Omental fat pad (tissue), 4 donors: ENCODE results near the gene CEP295NL. TPM values are rescaled to one million over a fixed set of nuclear protein-coding genes. Genes with fewer than 3 reads are reported as not detected.

Experiments used
- ATAC-seq: fragments of 150-250 bp; one replicate; pipeline ENCODE4 v1.9.1; 2016; ENCODE audit warnings: mild to moderate bottlenecking, moderate library complexity; ENCODE audit not compliant: low FRiP score
- DNase-seq: peaks from one replicate; pipeline ENCODE4 v3.0.0-alpha.2; 2019; ENCODE audit warnings: low spot score
- total RNA-seq, 4 donors: library from RNA; depleted of rRNA; stranded (reverse); fragments of >200 nt; gene quantifications; one replicate each; pipeline ENCODE4 v1.1.0, GENCODE V29; 2016
- TF ChIP-seq, protein P1 (sequence below), 3 donors: fragments of 450-650 bp; IDR thresholded peaks; one replicate each; pipeline ENCODE4 v1.5.1; 2016 to 2017; ENCODE audit warnings: antibody characterized with exemption in 3 of 3, mild to moderate bottlenecking in 3 of 3, moderate library complexity in 2 of 3

Gene CEP295NL
- total RNA-seq, 4 donors from 2014 or later: 2.7 to 11.8 (median 5.5) TPM

DNA sequence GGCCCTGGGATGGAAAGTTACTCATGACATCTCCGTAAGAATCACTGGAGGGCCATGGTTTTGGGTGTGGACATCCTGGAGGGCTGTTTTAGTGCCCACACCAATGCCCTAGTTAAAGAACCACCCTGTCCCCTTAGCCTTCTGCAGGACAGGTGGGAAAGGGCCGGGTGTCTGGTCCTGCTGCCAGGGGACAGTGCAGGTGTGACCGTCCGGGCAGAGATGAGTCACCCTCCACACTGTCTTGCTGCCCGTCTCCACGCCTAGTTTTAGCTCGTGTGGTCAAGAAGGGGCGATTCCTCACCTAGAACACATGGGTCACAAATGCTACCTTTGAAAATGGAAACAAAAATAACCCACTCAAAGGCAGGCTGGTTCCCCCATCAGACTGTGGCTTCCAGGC is 17.0 kb downstream of the CEP295NL start:
- no peak for DNase-seq
- TF ChIP-seq, protein P1, sequence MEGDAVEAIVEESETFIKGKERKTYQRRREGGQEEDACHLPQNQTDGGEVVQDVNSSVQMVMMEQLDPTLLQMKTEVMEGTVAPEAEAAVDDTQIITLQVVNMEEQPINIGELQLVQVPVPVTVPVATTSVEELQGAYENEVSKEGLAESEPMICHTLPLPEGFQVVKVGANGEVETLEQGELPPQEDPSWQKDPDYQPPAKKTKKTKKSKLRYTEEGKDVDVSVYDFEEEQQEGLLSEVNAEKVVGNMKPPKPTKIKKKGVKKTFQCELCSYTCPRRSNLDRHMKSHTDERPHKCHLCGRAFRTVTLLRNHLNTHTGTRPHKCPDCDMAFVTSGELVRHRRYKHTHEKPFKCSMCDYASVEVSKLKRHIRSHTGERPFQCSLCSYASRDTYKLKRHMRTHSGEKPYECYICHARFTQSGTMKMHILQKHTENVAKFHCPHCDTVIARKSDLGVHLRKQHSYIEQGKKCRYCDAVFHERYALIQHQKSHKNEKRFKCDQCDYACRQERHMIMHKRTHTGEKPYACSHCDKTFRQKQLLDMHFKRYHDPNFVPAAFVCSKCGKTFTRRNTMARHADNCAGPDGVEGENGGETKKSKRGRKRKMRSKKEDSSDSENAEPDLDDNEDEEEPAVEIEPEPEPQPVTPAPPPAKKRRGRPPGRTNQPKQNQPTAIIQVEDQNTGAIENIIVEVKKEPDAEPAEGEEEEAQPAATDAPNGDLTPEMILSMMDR (IDR thresholded peaks at IDR 0.05): no peak
- no peak for ATAC-seq

DNA sequence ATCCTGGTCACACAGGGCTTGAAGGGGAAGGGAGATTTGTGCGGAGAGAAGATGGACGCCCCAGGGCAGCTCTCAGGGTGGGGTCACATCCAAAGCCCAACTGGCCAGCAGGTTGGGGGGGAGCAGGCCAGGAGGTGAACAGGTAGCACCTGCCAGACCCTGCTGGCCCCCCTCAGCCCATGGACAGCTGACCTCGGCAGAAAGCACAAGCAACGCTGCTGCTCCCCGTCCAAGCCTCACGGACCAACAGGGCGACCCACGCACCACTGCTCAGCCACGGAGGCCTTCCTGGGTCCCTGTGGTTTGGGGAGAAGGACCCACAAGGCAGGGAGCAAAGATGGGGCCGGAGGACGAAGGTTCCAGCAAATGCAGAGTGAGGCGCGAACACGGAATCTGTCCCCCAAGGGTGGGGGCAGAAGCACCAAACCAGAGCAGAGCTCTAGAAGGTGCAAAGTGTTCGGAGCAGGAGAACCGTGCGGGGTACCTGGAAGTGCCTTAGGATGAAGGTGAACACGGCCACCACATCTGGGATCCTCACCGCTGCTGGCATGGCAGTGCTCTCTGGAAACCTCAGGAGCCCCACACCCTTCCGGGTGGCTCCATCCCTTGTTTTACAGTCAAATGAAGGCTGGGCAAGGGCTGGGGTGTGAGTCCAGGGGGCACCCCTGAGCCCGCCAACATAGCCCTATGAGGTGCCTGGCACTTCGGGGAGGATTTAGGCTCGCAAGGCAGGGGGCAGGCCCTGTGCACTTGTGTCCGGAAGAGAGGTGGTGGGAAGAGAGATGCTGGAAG is 17.9 kb downstream of the CEP295NL start:
- DNase-seq (no peak), ATAC-seq (no peak)
- TF ChIP-seq, protein P1 (IDR thresholded peaks at IDR 0.05): no peak

DNA sequence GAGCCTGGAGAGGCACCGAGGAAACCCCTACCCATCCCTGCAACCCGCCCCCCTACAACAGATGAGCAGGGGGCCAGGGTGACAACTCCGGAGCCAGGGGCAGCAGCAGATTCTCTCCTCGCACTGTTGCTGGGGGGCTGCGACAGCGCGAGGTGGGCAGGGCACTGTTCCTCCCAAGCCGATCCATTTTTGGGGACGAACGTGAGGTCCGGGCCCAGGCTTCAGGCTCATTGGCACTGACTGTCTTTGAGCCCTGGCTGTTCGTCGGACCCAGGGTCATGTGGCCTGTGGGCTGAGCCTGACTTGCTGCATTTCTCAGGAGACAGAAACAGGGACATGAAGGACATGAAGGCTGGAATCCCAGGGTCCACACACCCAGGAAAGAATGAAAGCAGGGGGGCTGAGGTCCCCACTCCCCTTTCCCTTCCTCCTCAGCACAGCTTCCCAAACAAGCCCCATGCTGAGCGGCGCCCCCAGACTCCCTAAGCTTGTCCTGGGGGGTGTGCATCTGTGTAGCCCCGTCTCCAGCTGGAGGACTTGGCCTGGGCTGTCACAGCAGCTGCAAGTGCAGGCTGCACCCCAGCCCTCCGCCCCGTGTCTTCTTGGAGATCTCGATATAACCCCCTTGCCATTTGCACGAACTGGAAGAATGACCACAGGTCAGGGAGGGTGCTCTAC is 18.7 kb downstream of the CEP295NL start:
- TF ChIP-seq, protein P1 (IDR thresholded peaks at IDR 0.05): no peak
- DNase-seq: no peak
- no peak for ATAC-seq

DNA sequence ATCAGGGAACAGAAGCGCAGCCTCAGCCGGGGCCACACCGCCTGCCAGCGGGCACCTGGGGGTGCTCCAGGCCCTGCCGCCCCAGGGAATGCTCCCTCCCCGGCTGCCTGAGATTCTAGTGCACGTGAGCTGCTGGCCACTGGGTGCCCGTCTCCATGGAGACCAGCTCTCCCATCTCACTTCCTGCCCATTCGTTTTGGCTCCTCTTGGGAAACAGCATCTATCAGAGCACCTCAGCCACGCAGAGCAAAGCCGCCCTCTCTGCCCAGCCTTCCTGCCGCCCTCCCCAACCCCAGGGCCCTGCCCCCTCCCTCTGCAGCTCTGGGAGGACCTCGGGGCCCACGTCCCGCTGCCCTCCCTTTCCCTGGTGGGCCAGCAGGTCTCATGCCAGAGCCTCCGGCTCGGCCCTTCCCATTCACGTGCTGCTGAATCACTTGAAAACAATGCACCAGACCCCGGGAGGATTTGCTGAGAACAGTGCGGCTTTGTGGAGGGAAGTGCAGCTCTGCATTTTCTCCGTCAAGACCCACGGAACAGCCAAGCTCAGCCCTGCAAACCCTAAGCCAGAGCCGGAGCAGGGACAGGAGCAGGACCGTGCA is 19.4 kb downstream of the CEP295NL start:
- peak; percentile 76 for ATAC-seq
- TF ChIP-seq, protein P1 (IDR thresholded peaks at IDR 0.05): no peak
- DNase-seq: no peak

DNA sequence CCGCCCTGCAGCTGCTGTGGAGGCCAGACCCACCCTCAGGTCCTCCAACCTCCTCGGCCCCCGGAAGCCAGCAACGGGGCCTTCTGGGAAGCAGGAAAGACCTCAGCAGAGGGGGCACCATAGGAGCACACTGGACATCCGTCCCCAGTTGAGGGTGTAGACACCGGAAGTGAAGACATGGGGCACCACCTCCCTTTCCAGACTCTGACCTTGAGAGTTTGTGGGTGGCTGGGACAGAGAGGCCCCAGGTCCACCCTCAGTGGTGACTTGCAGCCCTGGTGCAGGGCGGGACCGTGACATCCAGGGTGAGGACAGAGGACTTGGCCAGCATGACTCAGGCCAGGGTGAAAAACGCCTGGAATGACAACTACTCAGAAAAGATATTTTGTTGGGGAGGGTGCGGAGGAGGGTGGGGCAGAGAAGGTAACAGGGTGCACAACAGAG is 19.9 kb downstream of the CEP295NL start:
- TF ChIP-seq, protein P1 (IDR thresholded peaks at IDR 0.05): no peak
- peak; percentile 59 for DNase-seq

DNA sequence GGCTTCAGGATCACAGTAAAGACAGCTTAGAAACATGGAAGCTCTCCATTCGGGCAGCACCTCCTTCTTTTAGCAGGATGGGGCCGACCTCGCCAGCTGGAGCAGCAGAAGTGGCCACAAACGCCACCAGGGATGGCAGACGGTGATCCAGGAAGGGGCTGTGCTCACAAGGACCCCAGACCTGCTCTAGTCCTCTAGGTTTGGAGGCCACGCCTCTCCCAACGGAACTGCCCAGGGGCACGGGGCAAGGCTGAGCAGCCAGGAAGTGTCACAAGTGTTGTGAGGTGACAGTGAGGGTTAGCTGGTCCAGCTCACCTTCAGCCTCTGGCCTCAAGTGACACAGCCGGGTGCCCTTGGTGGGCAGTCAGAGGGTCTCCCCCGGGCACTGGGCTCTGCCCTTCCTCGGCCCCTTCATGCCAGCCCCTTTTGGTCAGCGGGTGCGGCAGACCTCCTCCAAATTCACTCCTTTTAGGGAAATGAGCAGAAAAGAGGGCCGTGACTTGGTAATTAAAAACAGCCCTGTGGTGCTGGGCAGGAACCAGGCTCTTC is 20.4 kb downstream of the CEP295NL start:
- TF ChIP-seq, protein P1 (IDR thresholded peaks at IDR 0.05): no peak
- DNase-seq: no peak
- no peak for ATAC-seq

More for the DNA sequence above, 19.9 kb downstream of the CEP295NL start:
- ATAC-seq: peak; percentile 80
